GM12891 (cell line): ENCODE results near the gene RASGRP3.

Source experiments
- POLR2A ChIP-seq: IDR thresholded peaks from 2 replicates; pipeline ENCODE4 v1.6.1; 2011; ENCODE audit warnings: low read depth, low read length, control low read depth
- POLR2AphosphoS5 ChIP-seq: IDR thresholded peaks from 2 replicates; pipeline ENCODE4 v1.6.1; 2011; ENCODE audit warnings: low read depth, low read length, control low read depth
- SPI1 ChIP-seq: IDR thresholded peaks from 2 replicates; pipeline ENCODE4 v1.6.1; 2011; ENCODE audit warnings: low read depth, low read length, control low read depth

- no peak for TF ChIP-seq POLR2A
- no peak for TF ChIP-seq SPI1
- no peak for TF ChIP-seq POLR2AphosphoS5
Observed at GRCh38 chr2:33552758-33553461, 76.5 kb downstream of the RASGRP3 start.
